Left cardiac atrium (tissue), 4 donors: Measurements from ENCODE around the gene DPY19L1. TPM values are rescaled to one million over a fixed set of nuclear protein-coding genes. Genes with fewer than 3 reads are reported as not detected.
"Not testable (repeated sequence)": the region's sequence is repeated elsewhere in the genome, so short reads cannot be mapped to it uniquely, and the experiment has no call there.

Source experiments
- ATAC-seq, 2 donors: fragments of 200-7000 bp; cut with Tn5 transposase; one replicate each; pipeline ENCODE4 v1.9.1; 2020; ENCODE audit warnings: mild to moderate bottlenecking in 2 of 2, moderate library complexity in 2 of 2
- DNase-seq: peaks from one replicate; pipeline ENCODE4 v3.0.0-alpha.2; 2020
- intact Hi-C, 2 donors: fragments of 100-400 bp; cut with DNase I; formaldehyde crosslinking; loops; one replicate each; pipeline versions ENCODE4 v1.14.1 to v1.15.1; 2022 to 2023
- microRNA-seq, 2 donors: library from miRNA; unstranded; fragments of <30 nt; microRNA quantifications; one replicate each; pipeline ENCODE4 v1.2.0, GENCODE V29; 2020
- total RNA-seq, 2 donors: library from RNA; stranded (reverse); fragmentation: NEBNext Ultra II Directional; extraction: Animal tissue kit (Norgen Biotek cat#: 25700); gene quantifications; one replicate each; pipeline ENCODE4 v1.2.1, GENCODE V29; 2021
- donor health status: DM: no; HTN: yes; CAD: no.
- donor health status: DM: no; HTN: yes; CAD: no; lungs with severe emphysema.
- donor health status: DM: yes; HTN: yes; CAD: no.
- donor health status: Dilated cardiomyopathy.

Gene DPY19L1
- total RNA-seq, 2 donors from 2014 or later: 24.8 to 25.9 TPM

DNA sequence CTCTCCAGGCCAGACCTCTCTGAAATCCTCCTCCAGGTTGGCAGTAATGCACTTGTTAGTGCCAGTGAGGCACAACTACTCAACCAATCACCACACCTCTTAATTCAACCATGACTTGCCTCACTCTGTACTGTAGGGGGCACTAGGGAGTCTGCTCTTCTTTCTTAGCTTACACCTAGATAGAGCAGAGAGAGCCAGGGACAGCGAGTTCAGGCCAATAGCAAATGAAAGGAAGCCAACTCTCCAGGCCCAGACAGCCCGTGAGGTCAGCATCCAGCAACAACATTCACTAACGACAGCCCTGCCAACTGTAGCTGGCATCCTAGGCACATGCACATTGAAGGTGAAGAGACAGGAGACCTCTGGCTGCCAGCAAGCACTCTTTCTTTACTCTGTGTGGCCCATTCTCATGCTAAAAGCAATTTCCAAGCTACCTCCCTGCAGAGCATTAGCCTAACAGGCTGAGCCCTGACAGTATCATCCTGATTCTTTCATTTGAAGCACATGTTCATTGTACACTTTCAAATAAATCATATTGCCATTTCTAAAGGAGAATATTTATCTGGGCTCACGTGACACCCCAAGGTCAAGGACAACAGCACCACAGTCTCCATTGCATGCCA is 136.3 kb downstream of the DPY19L1 start:
- intact Hi-C loops: no loop called here
- DNase-seq (no peak), ATAC-seq (peak; percentile 38 to 55)

DNA sequence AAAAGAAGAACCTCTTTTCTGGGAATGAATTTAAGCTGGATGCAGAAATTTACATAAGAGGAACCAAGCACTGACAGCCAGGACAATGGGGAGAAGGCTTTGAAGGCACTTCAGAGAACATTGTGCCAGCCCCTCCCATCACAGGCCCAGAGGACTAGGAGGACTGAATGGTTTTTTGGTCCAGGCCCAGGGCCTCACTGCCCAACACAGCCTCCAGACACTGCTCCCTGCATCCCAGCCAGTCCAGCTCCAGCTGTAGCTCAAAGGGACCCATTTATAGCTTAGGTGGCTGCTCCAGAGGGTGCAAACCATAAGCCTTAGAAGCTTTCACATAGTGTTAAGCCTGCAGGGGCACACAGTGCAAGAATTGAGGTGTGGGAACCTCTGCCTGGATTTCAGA is 142.1 kb downstream of the DPY19L1 start:
- DNase-seq: no peak
- intact Hi-C loops: no loop called here

DNA sequence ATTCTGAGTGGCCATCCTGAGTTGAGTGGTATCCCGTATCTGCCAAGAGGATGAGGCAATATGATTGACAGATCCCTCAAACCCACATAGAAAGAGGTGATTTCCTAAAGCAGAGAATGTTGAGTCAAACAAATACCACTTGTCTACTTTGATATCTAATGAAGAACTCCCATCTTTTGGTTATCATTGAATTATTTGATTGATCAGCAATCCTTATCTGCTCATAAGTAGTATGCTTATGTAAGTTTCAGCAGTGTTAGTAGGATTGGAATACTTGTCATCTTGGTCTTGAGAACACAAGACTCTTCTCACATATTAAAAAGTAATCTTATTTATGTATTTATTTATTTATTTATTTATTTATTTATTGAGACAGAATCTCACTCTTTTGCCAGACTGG is 147.3 kb downstream of the DPY19L1 start:
- ATAC-seq (no peak), DNase-seq (no peak)
- intact Hi-C loops: no loop called here

More for the DNA sequence above, 142.1 kb downstream of the DPY19L1 start:
- ATAC-seq: no peak

DNA sequence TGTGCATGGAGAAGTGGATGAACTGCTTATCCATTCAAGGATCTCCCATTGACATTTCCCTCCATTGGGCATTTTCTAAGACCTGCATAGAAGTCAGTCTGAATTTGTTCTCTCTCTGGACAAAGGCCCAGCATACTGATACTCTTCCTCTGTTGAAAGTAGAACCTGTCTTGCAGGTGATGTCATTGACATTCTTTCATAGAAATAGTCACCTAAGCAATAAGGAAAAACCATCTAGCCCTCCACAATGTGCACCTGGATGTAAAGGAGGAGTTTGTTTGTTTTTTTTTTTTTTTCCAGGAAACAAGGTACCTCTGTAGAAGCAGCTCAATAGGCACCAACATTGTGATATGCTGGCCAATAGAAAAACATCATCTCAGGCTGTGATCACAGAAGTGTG is 150.4 kb downstream of the DPY19L1 start:
- DNase-seq: no peak
- no peak for ATAC-seq
- intact Hi-C loops: no loop called here

DNA sequence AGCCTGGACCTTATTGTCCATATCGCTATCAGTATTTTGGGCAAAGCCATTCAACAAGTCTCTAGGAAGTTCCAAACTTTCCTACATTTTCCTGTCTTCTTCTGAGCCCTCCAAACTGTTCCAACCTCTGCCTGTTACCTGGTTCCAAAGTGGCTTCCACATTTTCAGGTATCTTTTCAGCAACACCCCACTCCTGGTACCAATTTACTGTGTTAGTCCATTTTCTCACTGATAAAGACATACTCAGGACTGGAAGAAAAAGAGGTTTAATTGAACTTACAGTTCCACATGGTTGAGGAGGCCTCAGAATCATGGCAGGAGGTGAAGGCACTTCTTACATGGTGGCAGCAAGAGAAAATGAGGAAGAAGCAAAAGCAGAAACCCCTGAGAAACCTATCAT is 153.4 kb downstream of the DPY19L1 start:
- DNase-seq, intact Hi-C loops, ATAC-seq: not testable (repeated sequence)

DNA sequence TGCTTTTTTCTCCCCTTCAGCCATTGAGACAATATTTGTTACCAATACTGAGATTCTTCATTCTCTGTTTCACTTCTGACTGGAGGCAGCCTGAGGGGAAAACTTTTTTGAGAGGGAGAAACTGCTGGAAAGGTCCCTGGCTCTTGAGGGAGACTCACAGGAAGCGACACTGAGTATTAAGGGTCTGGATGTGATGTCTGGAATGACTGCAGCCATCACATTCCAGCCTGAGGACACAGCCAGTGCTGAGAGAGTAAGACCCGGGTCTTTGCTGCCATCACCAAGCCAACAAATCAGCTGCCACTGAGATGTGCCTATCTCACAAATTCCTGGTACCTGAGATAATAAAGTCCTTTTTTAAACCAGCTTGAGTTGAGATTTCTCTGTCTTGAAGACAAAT is 157.4 kb downstream of the DPY19L1 start:
- intact Hi-C loops: no loop called here
- no peak for DNase-seq
- ATAC-seq: no peak

DNA sequence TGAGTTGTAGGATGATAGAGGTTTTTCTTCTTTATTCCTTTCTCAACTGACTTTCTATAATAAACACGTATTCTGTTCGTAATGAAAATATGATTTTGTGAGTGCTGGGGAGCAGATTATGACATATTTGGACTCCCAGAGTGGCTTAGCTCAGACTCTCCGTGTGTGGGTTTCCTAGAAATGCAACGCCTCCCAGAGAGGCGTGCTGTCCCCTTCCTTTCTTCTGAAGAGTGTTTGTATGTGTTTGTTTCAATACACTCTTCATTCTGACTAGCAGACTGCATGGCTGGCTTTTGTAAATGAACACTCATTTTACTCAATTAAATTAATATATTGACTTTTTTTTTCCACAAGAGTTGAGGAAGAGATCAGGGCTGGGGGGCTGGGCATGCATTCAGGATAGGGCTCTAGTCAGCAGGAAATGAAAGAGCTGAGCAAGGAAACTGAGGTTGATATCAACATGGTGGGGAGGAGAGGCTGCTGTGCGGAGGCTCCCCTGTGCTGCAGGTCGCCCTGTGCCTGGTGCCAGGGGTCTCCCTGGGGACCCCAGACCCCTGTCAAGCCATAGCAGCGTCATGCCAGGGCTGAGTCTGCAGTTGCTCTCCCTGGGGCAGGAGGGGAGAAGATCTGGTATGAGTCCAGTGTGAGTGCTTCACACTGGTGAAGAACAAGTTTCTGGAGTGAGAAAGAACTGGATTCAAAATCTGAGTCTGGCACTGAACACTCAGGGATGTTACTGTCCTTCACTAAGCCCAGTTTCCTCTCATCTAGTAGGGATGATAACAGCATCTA is 158.1 kb downstream of the DPY19L1 start:
- DNase-seq, intact Hi-C loops, ATAC-seq: not testable (repeated sequence)

Small RNA genes lying within 50 kb of the gene (microRNA-seq; reads per million reads assigned to microRNA genes)
- 0.27 to 1.4 reads per million in 2 donors for gene MIR548N

Other genes starting within 250 kb of the DPY19L1 start
- 100 to 1,000 TPM; 109 to 126 TPM for gene TBX20, start 216.6 kb upstream of the DPY19L1 start, total RNA-seq